ENCODE measurements around the gene COL28A1.

DNA sequence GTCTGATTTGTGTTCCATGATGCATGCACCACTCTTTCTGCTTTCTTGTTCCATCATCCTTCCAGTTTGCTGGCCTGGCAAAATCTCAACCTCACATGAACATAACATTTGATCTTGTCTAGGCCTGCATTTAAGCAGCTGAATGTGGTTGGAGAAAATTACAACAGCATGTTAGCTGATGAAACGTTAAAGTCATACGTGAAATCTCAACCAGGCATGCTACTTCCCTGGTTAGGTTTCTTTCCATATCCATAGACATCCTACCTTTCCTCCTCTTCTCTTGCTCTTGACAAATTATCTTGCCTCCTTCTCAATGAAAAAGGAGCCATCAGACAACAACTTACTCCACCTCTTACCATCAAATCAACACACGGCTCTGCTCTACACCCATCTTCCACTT lies 199.8 kb downstream of the COL28A1 start:
- TF ChIP-seq POLR2AphosphoS5 (IDR thresholded peaks at IDR 0.05) (no peak), POLR2A (IDR thresholded peaks at IDR 0.05) (no peak), CTCF (IDR thresholded peaks at IDR 0.05) (no peak)

Measured in prostate gland (tissue), 2 donors.